ENCODE results near the gene TSFM. TPM values are rescaled to one million over a fixed set of nuclear protein-coding genes. Genes with fewer than 3 reads are reported as not detected.

The TSFM gene
- total RNA-seq, 1 donor from 2014 or later: 36.3 TPM

- intact Hi-C loops (cut with micrococcal nuclease): loop anchor here (1.0 to 5.0 kb wide), 4 partner anchors 7 to 223 kb away; partner anchors contain the start of genes CDK4, DCTN2 and MBD6
Observed at GRCh38 chr12:57744777-57745484, 37.7 kb upstream of the TSFM start, which contains the start of gene TSPAN31. Gene TSPAN31 (plus strand): TSS chr12:57745039. CDS start chr12:57745155, 116 bp downstream.

DNA sequence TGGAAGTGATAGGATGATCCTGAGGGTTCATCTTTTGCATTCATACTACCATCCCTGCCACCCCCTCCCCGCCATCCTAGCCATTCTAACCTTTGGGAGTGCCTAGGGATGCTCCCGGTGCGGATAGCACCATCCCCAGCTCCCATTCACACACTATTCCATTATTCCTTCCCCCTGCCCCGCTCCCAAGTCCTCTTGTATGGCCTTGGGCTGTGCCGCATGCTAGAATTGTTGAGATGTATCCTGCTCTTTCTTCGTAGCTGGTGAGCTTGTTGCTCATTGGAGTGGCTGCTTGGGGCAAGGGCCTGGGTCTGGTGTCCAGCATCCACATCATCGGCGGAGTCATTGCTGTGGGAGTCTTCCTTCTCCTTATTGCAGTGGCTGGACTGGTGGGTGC lies 37.1 kb upstream of the TSFM start:
- intact Hi-C loops (cut with micrococcal nuclease): no loop called here

DNA sequence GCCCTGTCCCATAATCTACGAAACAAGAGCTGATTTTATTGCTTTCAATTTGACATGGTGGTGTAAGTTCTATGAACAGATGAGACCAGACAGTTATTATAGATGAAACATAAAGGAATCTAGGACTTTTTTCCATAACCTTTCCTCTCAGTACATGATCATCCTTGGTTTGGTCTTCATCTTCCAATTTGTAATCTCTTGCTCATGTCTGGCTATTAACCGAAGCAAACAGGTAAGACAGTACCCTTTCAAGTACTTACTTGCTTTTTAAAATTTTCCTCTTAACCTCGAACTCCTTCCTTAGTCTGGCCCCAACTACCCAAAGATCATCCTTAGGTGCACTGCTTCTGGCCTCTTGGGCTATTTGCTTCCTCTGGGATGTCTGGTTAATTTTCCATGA lies 36.6 kb upstream of the TSFM start:
- intact Hi-C loops (cut with micrococcal nuclease): no loop called here

- intact Hi-C loops (cut with micrococcal nuclease): no loop called here
Observed at GRCh38 chr12:57749061-57749460, 33.5 kb upstream of the TSFM start.

DNA sequence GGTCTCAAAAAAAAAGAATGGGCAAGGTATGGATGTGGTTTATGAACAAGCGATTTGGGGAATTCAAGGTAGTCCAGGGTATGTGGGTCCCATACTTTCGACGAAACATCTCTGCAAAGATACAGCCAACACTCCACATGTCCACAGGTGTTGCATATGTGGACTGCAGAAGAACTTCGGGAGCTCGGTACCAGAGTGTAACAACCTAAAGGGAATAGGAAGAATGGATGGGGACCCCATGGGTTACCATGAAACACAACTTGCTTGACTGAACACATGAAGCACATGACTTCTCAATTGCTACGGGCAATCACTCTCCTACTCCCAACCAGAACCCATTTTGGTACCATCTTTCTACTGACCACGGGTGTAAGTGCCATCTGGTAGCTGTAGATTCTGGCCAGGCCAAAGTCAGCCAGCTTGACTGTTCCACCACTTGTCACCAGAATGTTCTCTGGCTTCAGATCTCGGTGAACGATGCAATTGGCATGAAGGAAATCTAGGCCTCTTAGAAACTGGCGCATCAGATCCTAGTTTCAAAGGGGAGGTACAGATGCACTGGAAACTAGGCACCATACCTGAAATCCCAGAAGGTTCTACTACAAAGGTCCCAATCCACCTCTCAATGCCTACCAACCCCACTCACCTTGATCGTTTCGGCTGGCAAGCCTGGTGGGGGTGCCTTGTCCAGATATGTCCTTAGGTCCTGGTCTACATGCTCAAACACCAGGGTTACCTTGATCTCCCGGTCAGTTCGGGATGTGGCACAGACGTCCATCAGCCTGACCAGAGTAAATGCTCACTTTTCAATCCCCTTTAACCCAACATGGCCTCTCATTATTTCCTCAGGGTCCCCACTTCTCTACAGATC lies 31.8 kb upstream of the TSFM start:
- intact Hi-C loops (cut with micrococcal nuclease): loop anchor here (5.0 to 10.0 kb wide), 4 partner anchors 97 to 1116 kb away; partner anchors contain the start of genes ARHGAP9, BAZ2A, CTDSP2 and PTGES3

- intact Hi-C loops (cut with micrococcal nuclease): loop anchor here (5.0 to 10.0 kb wide), 4 partner anchors 96 to 1117 kb away; partner anchors contain the start of genes ARHGAP9, BAZ2A, CTDSP2 and PTGES3
Observed at GRCh38 chr12:57751432-57751787, 31.2 kb upstream of the TSFM start.

- intact Hi-C loops (cut with micrococcal nuclease): loop anchor here (1.0 to 10.0 kb wide), 9 partner anchors 8 to 1117 kb away; partner anchors contain the start of genes ARHGAP9, BAZ2A, CTDSP2 and DCTN2
Observed at GRCh38 chr12:57751788-57752667, 30.6 kb upstream of the TSFM start, which contains the start of gene CDK4. Gene CDK4 (minus strand): TSS chr12:57752310. CDS start chr12:57751717, 593 bp downstream.

- intact Hi-C loops (cut with micrococcal nuclease): loop anchor here (1.0 to 10.0 kb wide), 9 partner anchors 8 to 1118 kb away; partner anchors contain the start of genes ARHGAP9, BAZ2A, CTDSP2 and DCTN2
Observed at GRCh38 chr12:57752668-57753000, 30.0 kb upstream of the TSFM start.

DNA sequence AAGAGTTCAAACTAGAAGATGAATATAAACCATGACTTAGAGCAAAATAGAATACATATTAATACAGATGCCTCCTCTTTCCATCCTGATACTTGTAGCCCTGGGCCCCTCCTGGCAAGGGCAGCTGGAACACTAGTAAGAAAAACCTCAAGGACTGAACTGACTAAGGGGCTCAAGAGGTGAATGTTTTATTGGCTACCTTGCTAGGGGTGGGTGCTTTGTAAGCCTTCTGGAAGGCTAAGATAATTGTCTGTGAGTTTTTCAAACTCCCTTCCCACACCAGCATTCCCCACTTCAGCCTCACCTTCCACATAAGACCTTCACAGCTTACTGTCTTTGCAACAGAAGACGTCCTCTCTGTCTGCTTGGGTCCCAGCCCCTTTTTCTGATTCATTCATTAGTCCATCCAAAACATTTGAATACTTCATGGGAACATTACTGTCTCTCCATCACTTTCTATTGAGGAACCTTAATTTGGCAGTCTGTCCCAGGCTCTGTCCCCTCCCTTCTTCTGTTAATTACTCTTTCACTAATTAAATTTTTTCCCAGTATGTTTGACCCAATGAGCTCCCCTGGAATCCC lies 28.7 kb upstream of the TSFM start:
- intact Hi-C loops (cut with micrococcal nuclease): loop anchor here (5.0 to 10.0 kb wide), 4 partner anchors 93 to 1119 kb away; partner anchors contain the start of genes ARHGAP9, BAZ2A, CTDSP2 and PTGES3

DNA sequence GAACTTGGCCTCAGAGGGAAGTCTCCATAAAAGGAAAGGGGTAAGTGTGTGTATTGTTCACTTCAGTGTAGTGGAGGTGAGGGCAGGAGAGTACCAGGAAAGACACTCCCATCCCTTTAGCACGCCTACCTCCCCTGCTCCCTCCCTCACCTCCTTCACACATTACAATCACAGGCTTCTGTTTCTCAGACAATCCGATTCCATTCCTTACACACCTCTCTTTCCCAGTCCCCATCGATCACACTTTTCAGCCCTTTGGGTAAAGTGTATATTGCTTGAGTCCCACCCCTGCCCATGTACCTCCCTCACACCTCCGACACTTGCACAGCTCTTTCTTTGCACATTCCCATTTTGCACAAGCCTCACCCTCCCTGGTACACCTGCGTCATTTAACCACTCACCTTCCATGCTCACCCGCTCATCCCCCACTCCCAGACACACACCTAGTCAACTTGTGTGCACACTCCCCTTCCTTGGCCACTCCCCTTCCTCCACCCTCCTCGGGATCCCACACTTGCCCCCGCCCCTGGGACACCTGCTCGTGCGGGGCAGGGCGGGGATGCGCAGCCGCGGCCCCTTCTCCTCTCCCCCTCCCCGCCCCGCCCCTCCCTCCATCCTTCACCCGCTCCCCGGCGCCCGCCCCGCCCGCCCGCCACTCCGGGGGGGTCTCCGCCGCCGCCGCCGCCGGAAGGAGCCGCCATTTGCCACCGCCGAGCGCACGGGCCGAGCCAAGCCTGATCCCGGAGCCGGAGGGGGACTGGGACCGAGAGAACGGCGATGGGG lies 28.0 kb upstream of the TSFM start, which contains the start of gene MARCHF9:
MARCHF9 (plus strand) TSS at position 693 of the 783 bp plus-strand sequence. CDS start 426 bp downstream, outside the sequence.
- intact Hi-C loops (cut with micrococcal nuclease): loop anchor here (1.0 to 10.0 kb wide), 6 partner anchors 28 to 1120 kb away; partner anchors contain the start of genes ARHGAP9, BAZ2A, CTDSP2 and PTGES3

- intact Hi-C loops (cut with micrococcal nuclease): loop anchor here (1.0 to 10.0 kb wide), 3 partner anchors 27 to 1120 kb away; partner anchors contain the start of genes BAZ2A and TSFM
Observed at GRCh38 chr12:57755194-57755453, 27.5 kb upstream of the TSFM start.

DNA sequence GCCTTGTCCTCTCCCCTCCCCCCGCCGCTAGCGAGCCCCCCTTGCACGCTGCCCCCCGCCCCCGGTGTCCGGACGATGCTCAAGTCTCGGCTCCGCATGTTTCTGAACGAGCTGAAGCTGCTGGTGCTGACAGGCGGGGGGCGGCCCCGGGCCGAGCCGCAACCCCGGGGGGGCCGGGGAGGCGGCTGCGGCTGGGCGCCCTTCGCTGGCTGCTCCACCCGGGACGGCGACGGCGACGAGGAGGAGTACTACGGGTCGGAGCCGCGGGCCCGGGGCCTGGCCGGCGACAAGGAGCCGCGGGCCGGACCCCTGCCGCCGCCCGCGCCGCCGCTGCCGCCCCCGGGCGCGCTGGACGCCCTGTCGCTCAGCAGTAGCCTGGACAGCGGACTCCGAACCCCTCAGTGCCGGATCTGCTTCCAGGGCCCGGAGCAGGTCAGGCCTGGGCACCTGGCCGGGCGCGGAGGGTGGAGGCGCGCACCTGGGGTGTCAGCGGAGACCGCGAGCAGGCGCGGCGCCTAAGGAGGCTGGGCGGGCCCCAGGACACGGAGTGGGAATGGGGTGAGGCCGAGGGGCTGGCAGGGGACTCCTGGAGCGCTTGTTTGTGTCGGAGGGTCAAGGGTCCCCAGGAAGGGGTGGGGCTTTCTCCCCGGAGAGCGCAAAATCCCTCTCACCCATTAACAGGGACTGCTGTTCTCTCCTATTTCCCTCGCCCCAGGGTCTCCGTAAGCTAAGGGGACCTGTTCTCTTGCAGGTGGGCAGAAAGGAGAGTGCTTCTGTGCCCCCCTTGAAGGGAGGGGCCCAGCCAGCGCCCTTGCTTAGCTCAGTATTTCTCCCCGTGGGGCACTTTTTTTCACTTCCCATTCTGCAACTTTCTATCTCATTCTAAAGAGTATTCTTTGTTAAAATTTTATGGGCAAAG lies 26.9 kb upstream of the TSFM start:
- intact Hi-C loops (cut with micrococcal nuclease): loop anchor here (1.0 to 10.0 kb wide), 6 partner anchors 10 to 1121 kb away; partner anchors contain the start of genes BAZ2A, EEF1AKMT3, METTL1 and TSFM

DNA sequence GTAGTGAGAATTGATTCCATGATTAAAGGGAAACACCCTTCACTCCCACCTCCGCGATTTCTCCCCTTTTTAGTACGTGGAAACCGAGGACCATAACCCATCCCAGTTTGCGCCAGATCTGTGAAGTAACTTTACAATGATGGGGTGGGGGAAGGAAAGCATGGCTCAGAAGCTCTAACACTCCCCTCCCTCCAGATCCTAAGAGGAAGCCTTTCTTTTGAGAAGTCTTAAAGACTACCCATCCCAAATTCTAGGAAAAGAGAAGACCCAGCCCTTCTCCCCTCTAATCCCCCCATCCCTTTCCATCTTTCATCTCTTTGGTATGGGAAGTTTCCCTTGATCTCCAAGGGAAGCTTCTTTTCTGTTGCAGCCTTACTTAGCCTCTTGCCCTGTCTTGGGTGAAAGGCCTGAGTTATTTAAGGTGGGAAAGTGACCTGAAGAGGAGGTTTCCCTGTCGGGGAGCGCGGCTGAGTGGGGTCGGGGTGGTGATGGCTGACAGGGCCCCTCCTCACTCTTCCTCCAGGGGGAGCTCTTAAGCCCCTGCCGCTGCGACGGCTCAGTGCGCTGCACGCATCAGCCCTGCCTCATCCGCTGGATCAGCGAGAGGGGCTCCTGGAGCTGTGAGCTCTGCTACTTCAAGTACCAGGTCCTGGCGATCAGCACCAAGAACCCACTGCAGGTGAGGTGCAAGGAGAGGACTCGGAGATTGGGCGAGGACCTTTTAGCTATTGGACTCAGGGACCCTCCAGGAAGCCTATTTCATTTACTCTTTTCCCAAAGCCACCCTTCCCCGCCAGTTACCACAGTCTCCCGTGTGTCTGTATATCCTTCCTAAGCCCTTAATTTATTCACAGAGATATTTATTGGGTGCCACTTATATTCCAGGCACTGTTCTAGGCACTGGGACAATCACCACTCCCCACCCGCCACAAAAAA lies 25.9 kb upstream of the TSFM start:
- intact Hi-C loops (cut with micrococcal nuclease): loop anchor here (1.0 to 10.0 kb wide), 5 partner anchors 9 to 1122 kb away; partner anchors contain the start of genes BAZ2A, EEF1AKMT3 and METTL1

GRCh38 chr12:57757771-57758170 lies 24.8 kb upstream of the TSFM start:
- intact Hi-C loops (cut with micrococcal nuclease): loop anchor here (5.0 to 10.0 kb wide), 2 partner anchors 75 to 1123 kb away; partner anchors contain the start of gene BAZ2A

GRCh38 chr12:57758552-57759359 lies 23.8 kb upstream of the TSFM start:
- intact Hi-C loops (cut with micrococcal nuclease): loop anchor here (5.0 to 10.0 kb wide), 2 partner anchors 74 to 1124 kb away; partner anchors contain the start of gene BAZ2A

Measured in T-helper 2 cell treated with Interferon-gamma antibody and Interleukin-4, amounts not matched to agents 100 ng/mL and 5 ng/mL, for 36 hours (primary cell).